ENCODE data around the gene MYO10. TPM values are rescaled to one million over a fixed set of nuclear protein-coding genes. Genes with fewer than 3 reads are reported as not detected.

The MYO10 gene
- total and polyA plus RNA-seq, 2 of the 8 experiments (the other 6 are each of a cell fraction or from before 2014, with no cell fraction given): 21.5 to 107 TPM

- Histone ChIP-seq H3K23ac (ENCODE audit: insufficient read length) (no peak overlapping the region), H2BK15ac (ENCODE audit: low read length) (no peak overlapping the region), H3K27ac (ENCODE audit: low read depth, low read length) (no peak overlapping the region), H3K4me1 (replicated peaks in 1 of 4; ENCODE audit: control insufficient read depth in 3 of 4, insufficient read depth in 4 of 4, low read length in 3 of 4) (peaks cover 0 to 2% (median 0%) of the 10 kb centered on the region in 4 experiments; a peak in 2 of 7 replicates), H4K20me1 (replicated peaks in 1 of 2; ENCODE audit: control insufficient read depth in 1 of 2, insufficient read depth in 2 of 2, low read length in 2 of 2) (no peaks in the 10 kb centered on the region), H3K18ac (ENCODE audit: extremely low read depth, low read length) (no peak overlapping the region), H2BK12ac (ENCODE audit: low read depth, low read length) (no peak overlapping the region), H4K8ac (ENCODE audit: extremely low read depth, insufficient read depth, low read length) (no peak overlapping the region), H3K4me2 (ENCODE audit: insufficient read depth in 1 of 2, low read depth in 2 of 2, low read length in 2 of 2) (no peak overlapping the region), H3K14ac (ENCODE audit: insufficient read length) (no peak overlapping the region), H4K91ac (replicated peaks; ENCODE audit: insufficient read length, low read length) (no peak overlapping the region), H3K9me3 (ENCODE audit: insufficient read depth in 2 of 2, low read depth in 1 of 2, low read length in 1 of 2) (no peaks in the 10 kb centered on the region), H2BK20ac (ENCODE audit: low read length) (no peak overlapping the region), H3K79me2 (ENCODE audit: control insufficient read depth in 1 of 2, insufficient read depth in 2 of 2, low read length in 2 of 2) (peaks cover 0 to 7% of the 10 kb centered on the region in 2 experiments; a peak in 1 of 4 replicates), H3K79me1 (ENCODE audit: low read depth, low read length) (peaks cover 2% of the 10 kb centered on the region; the same call in 1 of the 2 replicates), H3K23me2 (ENCODE audit: low read depth, low read length) (no peaks in the 10 kb centered on the region; the same call in 1 of the 2 replicates), H2BK5ac (ENCODE audit: low read depth, low read length) (no peak overlapping the region), H3K27me3 (replicated peaks in 1 of 4; ENCODE audit: control insufficient read depth in 3 of 4, extremely low read depth in 1 of 4, insufficient read depth in 3 of 4, low read length in 3 of 4) (no peaks in the 10 kb centered on the region), H3K4me3 (ENCODE audit: extremely low read depth in 1 of 4, insufficient read depth in 2 of 4, low read depth in 3 of 4, low read length in 4 of 4) (no peak overlapping the region), H3K9ac (replicated peaks in 1 of 4; ENCODE audit: extremely low read depth in 1 of 4, low read depth in 3 of 4, low read length in 3 of 4) (no peak overlapping the region), H3K4ac (replicated peaks; ENCODE audit: insufficient read length, low read depth, low read length) (no peak overlapping the region), H3K36me3 (ENCODE audit: control insufficient read depth in 2 of 4, insufficient read depth in 4 of 4, low read length in 3 of 4) (no peaks in the 10 kb centered on the region), H2AFZ (ENCODE audit: low read length) (no peak overlapping the region), H4K5ac (ENCODE audit: insufficient read length, low read depth, low read length) (no peak overlapping the region), H3K56ac (replicated peaks; ENCODE audit: insufficient read length, low read depth, low read length) (no peak overlapping the region), H2AK5ac (ENCODE audit: low read depth, low read length) (no peak overlapping the region), H2BK120ac (replicated peaks; ENCODE audit: low read depth, low read length) (no peak overlapping the region)
- CTCF ChIA-PET (ENCODE audit: partially characterized antibody): no interaction called here
- 71% methylated on average over 5 of the region's 5 CpGs; no CpG with 5 or more reads in 1 of the 2 experiments for WGBS, 2 experiments (ENCODE audit: extremely low coverage in 1 of 2, insufficient coverage in 1 of 2, insufficient read length in 1 of 2, insufficient replicate concordance in 2 of 2, low coverage in 1 of 2, low lambda C conversion rate in 2 of 2, missing lambda C conversion rate in 1 of 2)
- DNase-seq (ENCODE audit: low read depth in 1 of 2, low spot score in 2 of 2): no peak
- POLR2A ChIA-PET (ENCODE audit: partially characterized antibody): no interaction called here
- TF ChIP-seq EGR1 (IDR thresholded peaks at IDR 0.05; ENCODE audit: borderline replicate concordance, low read depth, low read length) (no peak), BCL11A (IDR thresholded peaks at IDR 0.05; ENCODE audit: low read depth in 2 of 2, low read length in 2 of 2) (no peak), KDM1A (IDR thresholded peaks at IDR 0.05; ENCODE audit: borderline replicate concordance, low read length) (no peak)
- FAIRE-seq: no peak
Observed at GRCh38 chr5:16788957-16789356, 147.1 kb downstream of the MYO10 start.
